Activated T-cell treated with anti-CD3 and anti-CD28 coated beads, Interleukin-2, amount 50 U/mL, for 72 hours (primary cell): ENCODE results near the gene HCAR1. TPM values are rescaled to one million over a fixed set of nuclear protein-coding genes. Genes with fewer than 3 reads are reported as not detected.
"Not testable (repeated sequence)": the region's sequence is repeated elsewhere in the genome, so short reads cannot be mapped to it uniquely, and the experiment has no call there.

Experiments
- ATAC-seq, 2 donors: fragments of 150-1000 bp; cut with Tn5 transposase; replicated peaks in 1 of 2; 2 replicates each; pipeline ENCODE4 v1.10.0; 2021; ENCODE audit warnings: moderate library complexity in 2 of 2, mild to moderate bottlenecking in 1 of 2
- DNase-seq, 2 donors: peaks; one replicate each; pipeline ENCODE4 v3.0.0; 2021 to 2022; ENCODE audit warnings: mixed read lengths in 1 of 2
- H3K27ac Mint-ChIP-seq: one replicate; pipeline ENCODE4 v1.8.0; 2022; ENCODE audit warnings: mild to moderate bottlenecking, moderate library complexity, mixed read lengths
- H3K27me3 Mint-ChIP-seq: one replicate; pipeline ENCODE4 v1.8.0; 2022; ENCODE audit warnings: low read depth, mixed read lengths
- H3K36me3 Mint-ChIP-seq, 2 donors: one replicate each; pipeline ENCODE4 v1.8.0; 2022; ENCODE audit warnings: mixed read lengths in 2 of 2, mild to moderate bottlenecking in 1 of 2; ENCODE audit not compliant: insufficient read depth in 2 of 2
- H3K4me1 Mint-ChIP-seq: one replicate; pipeline ENCODE4 v1.8.0; 2022; ENCODE audit warnings: low read depth, mixed read lengths
- H3K4me3 Mint-ChIP-seq, 2 donors: one replicate each; pipeline ENCODE4 v1.8.0; 2022; ENCODE audit warnings: mild to moderate bottlenecking in 2 of 2, mixed read lengths in 2 of 2, moderate library complexity in 2 of 2
- H3K9me3 Mint-ChIP-seq, 2 donors: one replicate each; pipeline ENCODE4 v1.8.0; 2022; ENCODE audit warnings: mixed read lengths in 2 of 2
- total RNA-seq, 2 donors: library from RNA; stranded (reverse); gene quantifications; one replicate each; pipeline ENCODE4 v1.2.3, GENCODE V29; 2022

Gene HCAR1
- total RNA-seq, 2 donors from 2014 or later, result 0.12 to 0.34 TPM

DNA sequence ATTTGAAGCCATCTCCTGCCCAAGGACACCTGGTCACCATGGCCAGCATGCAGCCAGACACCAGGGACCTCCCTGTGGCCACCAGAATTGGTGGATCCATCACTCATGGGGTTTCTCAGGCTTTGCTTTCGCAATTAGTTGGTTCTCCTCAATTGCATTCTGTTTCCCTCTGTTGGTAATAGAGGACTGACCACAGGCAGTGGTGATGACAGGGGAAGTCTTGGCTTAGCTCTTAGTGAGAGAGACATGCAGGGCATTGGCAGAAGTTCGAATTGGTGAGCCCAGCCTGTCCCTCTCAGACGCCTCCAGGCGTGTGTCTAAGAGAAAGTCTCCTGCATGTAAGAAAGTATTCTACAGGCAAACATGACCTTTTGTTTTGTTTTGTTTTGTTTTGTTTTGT, 48.8 kb downstream of the HCAR1 start:
- no peaks in the 10 kb centered on the region for H3K4me1 Mint-ChIP-seq
- H3K36me3 Mint-ChIP-seq, result no peaks in the 10 kb centered on the region
- H3K4me3 Mint-ChIP-seq, result no peak overlapping the region
- H3K27ac Mint-ChIP-seq, result no peak overlapping the region
- no peaks in the 10 kb centered on the region for H3K9me3 Mint-ChIP-seq
- no peak for ATAC-seq
- no peaks in the 10 kb centered on the region for H3K27me3 Mint-ChIP-seq
- no peak for DNase-seq

DNA sequence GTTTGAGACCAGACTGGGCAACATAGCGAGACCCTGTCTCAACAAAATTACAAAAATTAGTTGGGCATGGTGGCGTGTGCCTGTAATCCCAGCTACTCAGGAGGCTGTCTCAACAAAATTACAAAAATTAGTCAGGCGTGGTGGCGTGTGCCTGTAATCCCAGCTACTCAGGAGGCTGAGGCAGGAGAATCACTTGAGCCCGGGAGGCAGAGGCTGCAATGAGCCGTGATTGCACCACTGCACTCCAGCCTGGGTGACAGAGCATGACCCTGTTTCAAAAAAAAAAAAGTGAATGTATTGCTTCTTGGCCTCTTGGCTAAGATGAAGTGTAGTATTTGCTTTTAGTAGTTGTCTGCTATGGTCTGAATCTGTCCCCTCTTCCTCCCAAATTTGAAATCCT, 49.7 kb downstream of the HCAR1 start:
- ATAC-seq, result not testable (repeated sequence)

GRCh38 chr12:122676781-122677180, 53.9 kb downstream of the HCAR1 start:
- H3K36me3 Mint-ChIP-seq, H3K4me3 Mint-ChIP-seq, H3K27ac Mint-ChIP-seq, H3K4me1 Mint-ChIP-seq, H3K9me3 Mint-ChIP-seq, H3K27me3 Mint-ChIP-seq, ATAC-seq, DNase-seq: not testable (repeated sequence)

More for the DNA sequence above, 49.7 kb downstream of the HCAR1 start:
- not testable (repeated sequence) for H3K27me3 Mint-ChIP-seq, H3K4me3 Mint-ChIP-seq, H3K9me3 Mint-ChIP-seq, H3K4me1 Mint-ChIP-seq, H3K27ac Mint-ChIP-seq, H3K36me3 Mint-ChIP-seq, DNase-seq

Other genes starting within 250 kb of the HCAR1 start
- 10 to 100 TPM; 50.7 to 53.9 TPM for gene ZCCHC8, start 229.9 kb downstream of the HCAR1 start, total RNA-seq
- 100 to 1,000 TPM in 1 of 2 donors, 10 to 100 TPM in 1; 98.0 to 108 TPM for gene RSRC2, start 203.9 kb downstream of the HCAR1 start, total RNA-seq
- 100 to 1,000 TPM; 154 to 186 TPM for gene KNTC1, start 203.6 kb downstream of the HCAR1 start, total RNA-seq
- gene HCAR2, start 27.5 kb downstream of the HCAR1 start, total RNA-seq, result not detected
- gene HCAR3, start 14.0 kb downstream of the HCAR1 start, total RNA-seq, result not detected
- 10 to 100 TPM; 63.6 to 72.2 TPM for gene DENR, start 22.0 kb upstream of the HCAR1 start, total RNA-seq
- 1 to 10 TPM in 1 of 2 donors, under 1 TPM in 1; 0.82 to 1.5 TPM for gene CCDC62, start 43.7 kb upstream of the HCAR1 start, total RNA-seq
- gene HIP1R, start 104.6 kb upstream of the HCAR1 start, total RNA-seq, result 10 to 100 TPM; 20.0 to 28.1 TPM
- gene VPS37B, start 165.3 kb upstream of the HCAR1 start, total RNA-seq, result 10 to 100 TPM; 28.8 to 37.4 TPM
- gene ABCB9, start 235.6 kb upstream of the HCAR1 start, total RNA-seq, result 1 to 10 TPM; 4.9 to 7.0 TPM
- 10 to 100 TPM; 26.6 to 32.5 TPM for gene OGFOD2, start 244.4 kb upstream of the HCAR1 start, total RNA-seq
- 100 to 1,000 TPM; 183 to 187 TPM for gene ARL6IP4, start 249.8 kb upstream of the HCAR1 start, total RNA-seq